Endothelial cell (in vitro differentiated cells): ENCODE results near the gene NHLH2. TPM values are rescaled to one million over a fixed set of nuclear protein-coding genes. Genes with fewer than 3 reads are reported as not detected.
A peak's percentile ranks its signal among the peaks of the same experiment; 100 is the strongest.

Source experiments
- DNase-seq: peaks from one replicate; pipeline ENCODE4 v3.0.0; 2021; ENCODE audit warnings: low spot score
- H3K27ac Mint-ChIP-seq: one replicate; pipeline ENCODE4 v1.8.0; 2021; ENCODE audit warnings: mixed read lengths, inconsistent platforms; ENCODE audit not compliant: unreplicated experiment
- H3K27me3 Mint-ChIP-seq: one replicate; pipeline ENCODE4 v1.8.0; 2021; ENCODE audit warnings: mild to moderate bottlenecking, moderate library complexity, mixed read lengths, inconsistent platforms; ENCODE audit not compliant: unreplicated experiment
- H3K36me3 Mint-ChIP-seq: one replicate; pipeline ENCODE4 v1.8.0; 2021; ENCODE audit warnings: mild to moderate bottlenecking, low read depth, mixed read lengths, inconsistent platforms; ENCODE audit not compliant: unreplicated experiment
- H3K4me1 Mint-ChIP-seq: one replicate; pipeline ENCODE4 v1.8.0; 2021; ENCODE audit warnings: mild to moderate bottlenecking, mixed read lengths, inconsistent platforms; ENCODE audit not compliant: unreplicated experiment
- H3K4me3 Mint-ChIP-seq: one replicate; pipeline ENCODE4 v1.8.0; 2021; ENCODE audit warnings: mild to moderate bottlenecking, mixed read lengths, inconsistent platforms; ENCODE audit not compliant: unreplicated experiment
- H3K9me3 Mint-ChIP-seq: one replicate; pipeline ENCODE4 v1.8.0; 2021; ENCODE audit warnings: mixed read lengths, inconsistent platforms; ENCODE audit not compliant: unreplicated experiment
- total RNA-seq: library from RNA; stranded (reverse); fragmentation: NEBNext Ultra II Directional; extraction: Animal tissue kit (Norgen Biotek cat#: 25700); gene quantifications from one replicate; pipeline ENCODE4 v1.2.1, GENCODE V29; 2021; ENCODE audit not compliant: unreplicated experiment
- TF ChIP-seq, protein P1 (sequence below): fragments of 200-600 bp; sonication (generic); IDR thresholded peaks from one replicate; pipeline ENCODE4 v1.5.0; 2021; ENCODE audit warnings: antibody characterized with exemption; ENCODE audit not compliant: unreplicated experiment

NHLH2 gene
- total RNA-seq, 1 donor from 2014 or later, result 2.3 TPM

DNA sequence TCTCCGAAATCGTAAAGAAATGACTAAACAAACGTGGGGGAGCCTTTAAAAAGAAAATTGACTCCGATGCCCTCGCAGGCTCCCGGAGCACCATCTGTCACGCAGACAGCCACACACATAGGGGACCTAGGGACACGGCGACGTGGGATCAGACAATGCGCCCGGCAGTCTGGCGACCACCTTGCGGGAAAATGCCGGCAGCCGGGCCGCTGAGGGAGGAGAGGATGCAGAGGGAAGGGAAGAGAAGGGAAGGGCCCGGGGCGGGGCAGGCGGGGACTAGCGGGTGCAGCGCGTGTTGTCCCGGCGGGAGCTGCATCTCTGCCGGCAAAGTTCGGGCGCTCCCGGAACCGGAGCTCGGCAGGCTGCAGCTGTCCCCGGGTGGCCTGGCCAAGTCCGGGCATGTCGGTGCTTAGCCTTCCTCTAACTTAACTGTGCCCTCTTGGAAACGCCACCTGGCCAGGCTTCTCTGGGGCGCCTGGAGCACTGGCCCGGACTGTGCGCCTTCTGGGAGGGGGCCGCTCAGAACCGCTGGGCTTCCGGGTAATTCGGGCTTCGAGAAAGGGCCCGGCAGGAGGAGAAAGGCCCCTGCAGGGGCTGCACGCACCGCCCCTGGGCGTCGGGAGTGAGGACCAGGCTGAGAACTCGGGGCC, 1.8 kb downstream of the NHLH2 start:
- peak; percentile 64 for DNase-seq
- H3K27ac Mint-ChIP-seq, result peak overlapping the region; percentile 44
- peaks cover 13% of the 10 kb centered on the region for H3K4me1 Mint-ChIP-seq

GRCh38 chr1:115838431-115839028, 2.4 kb downstream of the NHLH2 start:
- Mint-ChIP-seq H3K4me3 (peak overlapping the region; percentile 85), H3K27ac (peak overlapping the region; percentile 44), H3K4me1 (peaks cover 17% of the 10 kb centered on the region), H3K36me3 (no peaks in the 10 kb centered on the region), H3K9me3 (no peaks in the 10 kb centered on the region), H3K27me3 (peaks cover 5% of the 10 kb centered on the region)
- peak; percentile 30 for DNase-seq
- TF ChIP-seq, protein P1, sequence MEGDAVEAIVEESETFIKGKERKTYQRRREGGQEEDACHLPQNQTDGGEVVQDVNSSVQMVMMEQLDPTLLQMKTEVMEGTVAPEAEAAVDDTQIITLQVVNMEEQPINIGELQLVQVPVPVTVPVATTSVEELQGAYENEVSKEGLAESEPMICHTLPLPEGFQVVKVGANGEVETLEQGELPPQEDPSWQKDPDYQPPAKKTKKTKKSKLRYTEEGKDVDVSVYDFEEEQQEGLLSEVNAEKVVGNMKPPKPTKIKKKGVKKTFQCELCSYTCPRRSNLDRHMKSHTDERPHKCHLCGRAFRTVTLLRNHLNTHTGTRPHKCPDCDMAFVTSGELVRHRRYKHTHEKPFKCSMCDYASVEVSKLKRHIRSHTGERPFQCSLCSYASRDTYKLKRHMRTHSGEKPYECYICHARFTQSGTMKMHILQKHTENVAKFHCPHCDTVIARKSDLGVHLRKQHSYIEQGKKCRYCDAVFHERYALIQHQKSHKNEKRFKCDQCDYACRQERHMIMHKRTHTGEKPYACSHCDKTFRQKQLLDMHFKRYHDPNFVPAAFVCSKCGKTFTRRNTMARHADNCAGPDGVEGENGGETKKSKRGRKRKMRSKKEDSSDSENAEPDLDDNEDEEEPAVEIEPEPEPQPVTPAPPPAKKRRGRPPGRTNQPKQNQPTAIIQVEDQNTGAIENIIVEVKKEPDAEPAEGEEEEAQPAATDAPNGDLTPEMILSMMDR, result no peak

More for the DNA sequence above, 1.8 kb downstream of the NHLH2 start:
- TF ChIP-seq, protein P1, result no peak
- Mint-ChIP-seq H3K9me3 (no peaks in the 10 kb centered on the region), H3K36me3 (no peaks in the 10 kb centered on the region), H3K4me3 (peak overlapping the region; percentile 85), H3K27me3 (peaks cover 5% of the 10 kb centered on the region)

DNA sequence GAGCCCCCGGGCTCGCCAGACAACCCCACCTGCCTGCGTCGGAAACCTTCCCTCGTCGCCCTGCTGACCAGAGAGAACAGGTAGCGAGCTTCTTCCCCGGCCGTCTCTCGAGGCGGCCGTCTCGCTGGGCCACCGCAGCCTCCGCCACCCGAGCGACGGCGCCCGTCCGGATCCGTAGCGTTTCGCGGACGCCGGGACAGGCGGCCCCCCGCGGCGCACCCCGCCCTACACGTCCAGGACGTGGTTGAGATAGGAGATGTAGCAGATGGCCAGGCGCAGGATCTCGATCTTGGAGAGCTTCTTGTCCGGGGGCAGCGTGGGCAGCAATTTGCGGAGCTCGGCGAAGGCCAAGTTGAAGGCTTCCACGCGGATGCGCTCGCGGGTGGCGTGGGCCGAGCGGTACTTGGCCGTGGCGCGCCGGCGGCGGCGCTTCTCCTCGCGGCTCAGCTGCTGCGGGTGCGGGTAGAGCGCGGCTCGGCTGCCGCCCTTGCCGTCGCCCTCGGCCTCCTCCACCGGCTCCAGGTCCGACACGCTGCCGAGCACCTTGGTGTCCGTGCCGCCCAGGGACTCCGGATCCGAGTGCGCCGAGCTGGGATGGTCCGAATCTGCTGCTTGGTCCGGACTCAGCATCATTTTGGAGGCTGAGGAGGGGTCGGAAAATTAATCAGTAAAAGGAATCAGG, 3.0 kb downstream of the NHLH2 start:
- no peaks in the 10 kb centered on the region for H3K36me3 Mint-ChIP-seq
- no peak overlapping the region for H3K27ac Mint-ChIP-seq
- TF ChIP-seq, protein P1, result no peak
- DNase-seq, result peak; percentile 38
- H3K9me3 Mint-ChIP-seq, result no peaks in the 10 kb centered on the region
- H3K4me3 Mint-ChIP-seq, result peak overlapping the region; percentile 77
- H3K4me1 Mint-ChIP-seq, result peaks cover 18% of the 10 kb centered on the region
- H3K27me3 Mint-ChIP-seq, result peaks cover 5% of the 10 kb centered on the region

DNA sequence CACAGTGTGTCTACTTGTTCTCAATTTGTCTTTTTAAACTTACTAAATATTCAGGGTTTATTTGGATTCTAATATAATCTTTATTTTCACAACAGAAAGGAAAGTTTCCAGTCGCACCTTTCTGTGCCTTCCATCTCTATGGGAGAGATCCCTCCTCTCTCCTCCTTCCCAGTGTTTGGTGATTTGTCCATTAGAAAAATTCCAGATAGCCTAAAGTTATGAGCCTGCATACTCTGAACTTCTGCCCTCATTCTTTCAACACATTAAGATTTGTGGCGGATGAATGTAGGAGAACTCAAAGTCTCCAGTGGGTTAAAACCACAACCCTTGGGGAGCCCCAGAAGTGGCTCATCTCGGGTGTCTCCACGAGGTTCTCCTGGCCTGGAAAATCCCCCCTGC, 3.6 kb downstream of the NHLH2 start:
- Mint-ChIP-seq H3K4me3 (no peak overlapping the region), H3K4me1 (peaks cover 23% of the 10 kb centered on the region), H3K27ac (no peak overlapping the region), H3K27me3 (peaks cover 5% of the 10 kb centered on the region), H3K36me3 (no peaks in the 10 kb centered on the region), H3K9me3 (no peaks in the 10 kb centered on the region)
- TF ChIP-seq, protein P1, result no peak
- no peak for DNase-seq

- no peaks in the 10 kb centered on the region for H3K36me3 Mint-ChIP-seq
- TF ChIP-seq, protein P1, result no peak
- peak; percentile 36 for DNase-seq
- H3K9me3 Mint-ChIP-seq, result no peaks in the 10 kb centered on the region
- H3K27ac Mint-ChIP-seq, result no peak overlapping the region
- H3K4me3 Mint-ChIP-seq, result no peak overlapping the region
- H3K27me3 Mint-ChIP-seq, result peaks cover 2% of the 10 kb centered on the region
- H3K4me1 Mint-ChIP-seq, result peaks cover 15% of the 10 kb centered on the region
Measured at GRCh38 chr1:115833856-115834255, 7.1 kb downstream of the NHLH2 start.
